ENCODE measurements around the gene GAD1. TPM values are rescaled to one million over a fixed set of nuclear protein-coding genes. Genes with fewer than 3 reads are reported as not detected.

The GAD1 gene
- total RNA-seq, 2 donors from 2014 or later, result 12.8 to 26.3 TPM

DNA sequence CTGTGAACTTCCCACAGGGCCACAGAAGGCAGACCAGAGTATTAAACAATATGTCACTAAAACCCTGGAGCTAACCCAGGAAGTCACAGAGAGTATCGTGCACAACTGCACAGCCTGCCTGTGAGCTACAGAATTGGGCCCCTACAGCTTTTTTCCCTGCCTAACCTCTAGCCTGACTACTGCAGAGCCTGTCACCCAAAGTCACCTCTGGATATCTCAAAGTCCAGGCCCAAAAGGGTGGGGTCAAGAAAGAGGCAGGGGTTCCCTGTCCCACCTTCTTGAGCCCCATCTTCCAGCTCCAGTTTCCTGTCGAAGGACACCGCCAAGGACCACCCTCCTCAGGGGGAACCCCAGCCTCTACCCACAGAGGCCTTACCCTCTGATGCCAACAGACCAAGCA is 13.5 kb downstream of the GAD1 start:
- peaks cover 9% of the 10 kb centered on the region for H3K27me3 Mint-ChIP-seq (ENCODE audit: insufficient read depth)

DNA sequence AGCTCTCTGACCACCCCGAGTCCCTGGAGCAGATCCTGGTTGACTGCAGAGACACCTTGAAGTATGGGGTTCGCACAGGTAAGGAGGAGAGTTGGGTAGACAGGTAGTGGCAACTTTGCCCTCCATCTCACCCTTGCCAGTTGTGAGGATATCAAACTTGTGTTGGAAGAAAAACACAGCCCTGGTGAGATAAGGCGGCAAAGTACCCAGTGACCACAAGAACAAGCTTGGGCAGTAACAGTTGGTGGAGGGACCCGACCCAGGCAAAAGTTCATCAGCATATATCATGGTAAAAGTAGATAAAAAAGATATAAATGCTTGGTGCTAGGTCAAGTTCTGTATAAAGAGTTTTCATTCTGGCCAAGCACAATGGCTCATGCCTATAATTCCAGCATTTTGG is 14.4 kb downstream of the GAD1 start:
- WGBS, 2 experiments (ENCODE audit: insufficient coverage in 1 of 2, insufficient read length in 1 of 2), result 91 to 95% methylated on average over 4 of the region's 4 CpGs
- no peak overlapping the region for H3K4me3 Mint-ChIP-seq

More for the DNA sequence above, 13.5 kb downstream of the GAD1 start:
- Histone ChIP-seq H3K27me3 (ENCODE audit: control insufficient read depth, insufficient read depth, low read length, poor library complexity, severe bottlenecking) (no peaks in the 10 kb centered on the region), H3K27ac (ENCODE audit: low read depth, low read length) (no peak overlapping the region), H3K9ac (ENCODE audit: extremely low read depth, low read length, poor library complexity, severe bottlenecking) (no peak overlapping the region), H3K36me3 (ENCODE audit: control insufficient read depth, insufficient read depth, low read length) (peaks cover 7% of the 10 kb centered on the region), H3K4me3 (ENCODE audit: low read length) (no peak overlapping the region), H3K4me1 (ENCODE audit: control insufficient read depth, insufficient read depth, low read length) (no peaks in the 10 kb centered on the region), H3K9me3 (ENCODE audit: control insufficient read depth, low read length) (no peaks in the 10 kb centered on the region)
- peaks cover 27% of the 10 kb centered on the region for H3K36me3 Mint-ChIP-seq (ENCODE audit: low read depth)
- no peak overlapping the region for H3K4me3 Mint-ChIP-seq
- H3K9me3 Mint-ChIP-seq, result no peaks in the 10 kb centered on the region
- 95 to 100% methylated on average over 1 to 3 of the region's 3 CpGs for WGBS, 2 experiments (ENCODE audit: insufficient coverage in 1 of 2, insufficient read length in 1 of 2)
- no peak overlapping the region for H3K27ac Mint-ChIP-seq
- TF ChIP-seq CTCF (conservative IDR thresholded peaks at IDR 0.05), result no peak
- no peak for DNase-seq
- no peaks in the 10 kb centered on the region for H3K4me1 Mint-ChIP-seq

GRCh38 chr2:170836027-170836426 is 19.3 kb downstream of the GAD1 start:
- TF ChIP-seq CTCF (conservative IDR thresholded peaks at IDR 0.05), result no peak
- peaks cover 27% of the 10 kb centered on the region for H3K36me3 ChIP-seq (ENCODE audit: control insufficient read depth, insufficient read depth, low read length)
- no peak for DNase-seq
- H3K27me3 ChIP-seq (ENCODE audit: control insufficient read depth, insufficient read depth, low read length, poor library complexity, severe bottlenecking), result no peaks in the 10 kb centered on the region
- H3K9ac ChIP-seq (ENCODE audit: extremely low read depth, low read length, poor library complexity, severe bottlenecking), result no peak overlapping the region
- H3K9me3 ChIP-seq (ENCODE audit: control insufficient read depth, low read length), result no peaks in the 10 kb centered on the region
- no peak overlapping the region for H3K4me3 ChIP-seq (ENCODE audit: low read length)
- H3K27ac ChIP-seq (ENCODE audit: low read depth, low read length), result no peak overlapping the region
- WGBS, 2 experiments (ENCODE audit: insufficient coverage in 1 of 2, insufficient read length in 1 of 2), result 93 to 100% methylated on average over 4 to 5 of the region's 5 CpGs
- no peaks in the 10 kb centered on the region for H3K27me3 Mint-ChIP-seq (ENCODE audit: insufficient read depth)
- no peaks in the 10 kb centered on the region for H3K4me1 Mint-ChIP-seq
- H3K27ac Mint-ChIP-seq, result no peak overlapping the region
- peaks cover 41% of the 10 kb centered on the region for H3K36me3 Mint-ChIP-seq (ENCODE audit: low read depth)
- no peaks in the 10 kb centered on the region for H3K9me3 Mint-ChIP-seq
- H3K4me1 ChIP-seq (ENCODE audit: control insufficient read depth, insufficient read depth, low read length), result no peaks in the 10 kb centered on the region
- H3K4me3 Mint-ChIP-seq, result no peak overlapping the region

More for the DNA sequence above, 14.4 kb downstream of the GAD1 start:
- TF ChIP-seq CTCF (conservative IDR thresholded peaks at IDR 0.05), result no peak
- peaks cover 4% of the 10 kb centered on the region for H3K27me3 Mint-ChIP-seq (ENCODE audit: insufficient read depth)
- no peak for DNase-seq
- H3K9me3 Mint-ChIP-seq, result no peaks in the 10 kb centered on the region
- Histone ChIP-seq H3K36me3 (ENCODE audit: control insufficient read depth, insufficient read depth, low read length) (peaks cover 8% of the 10 kb centered on the region), H3K4me3 (ENCODE audit: low read length) (no peak overlapping the region), H3K9me3 (ENCODE audit: control insufficient read depth, low read length) (no peaks in the 10 kb centered on the region), H3K27me3 (ENCODE audit: control insufficient read depth, insufficient read depth, low read length, poor library complexity, severe bottlenecking) (no peaks in the 10 kb centered on the region), H3K9ac (ENCODE audit: extremely low read depth, low read length, poor library complexity, severe bottlenecking) (no peak overlapping the region), H3K27ac (ENCODE audit: low read depth, low read length) (no peak overlapping the region), H3K4me1 (ENCODE audit: control insufficient read depth, insufficient read depth, low read length) (no peaks in the 10 kb centered on the region)
- no peaks in the 10 kb centered on the region for H3K4me1 Mint-ChIP-seq
- H3K36me3 Mint-ChIP-seq (ENCODE audit: low read depth), result peaks cover 30% of the 10 kb centered on the region
- H3K27ac Mint-ChIP-seq, result no peak overlapping the region

Measured in endodermal cell (in vitro differentiated cells).